KG1 (cell line): ENCODE data around the gene SDK2.

Source experiments
- DNase-seq: peaks from one replicate; lab custom pipeline; 2025; lab: John Stamatoyannopoulos, UW

Gene SDK2

DNA sequence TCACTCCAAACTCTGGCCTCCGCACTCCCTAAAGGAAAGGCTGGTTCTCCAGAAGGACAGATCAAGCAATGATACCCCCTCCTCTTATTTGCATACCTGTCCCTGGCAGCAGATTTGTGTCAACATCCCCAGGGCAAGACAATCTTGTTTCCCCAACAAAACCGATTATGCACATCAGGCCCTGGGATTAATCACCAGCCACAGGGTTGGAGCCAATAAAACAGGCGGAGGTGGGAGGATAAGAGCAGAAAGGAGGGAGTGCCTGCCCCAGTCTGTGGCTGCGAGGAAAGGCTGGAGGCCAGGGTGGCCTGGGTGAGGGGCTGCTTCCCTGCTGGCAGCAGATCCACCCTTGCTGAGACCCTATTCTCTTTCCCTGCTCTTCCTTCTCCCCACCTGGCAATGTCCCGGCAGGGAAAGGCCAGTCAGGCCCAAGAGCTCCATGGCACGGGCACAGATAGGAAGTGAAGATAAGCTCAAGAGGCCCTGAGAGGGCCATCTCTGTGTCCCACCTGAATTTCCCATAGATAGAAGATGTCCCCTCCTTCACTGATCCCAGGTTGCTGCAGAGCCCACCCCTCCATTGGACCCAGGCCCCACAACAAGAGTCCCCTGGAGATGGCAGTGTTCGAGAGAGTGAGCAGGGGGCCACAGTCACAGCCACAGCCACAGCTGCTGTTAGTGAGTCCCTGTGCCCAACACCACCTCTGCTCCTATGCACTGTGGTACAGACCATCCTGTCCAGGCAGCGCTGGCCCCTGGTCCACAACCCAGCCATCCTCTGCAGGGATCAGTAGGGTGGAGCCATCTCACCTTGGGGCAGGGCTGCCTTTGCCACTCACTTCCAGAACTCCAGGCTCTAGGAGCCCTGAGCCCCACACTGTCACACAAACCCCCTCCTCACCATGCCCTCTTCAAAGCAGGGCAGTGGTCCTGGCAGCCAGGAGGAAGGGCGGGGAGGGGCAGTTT lies 137.5 kb downstream of the SDK2 start:
- DNase-seq, result no peak

- no peak for DNase-seq
These were observed 140.7 kb downstream of the SDK2 start for GRCh38 chr17:73503560-73503959.

DNA sequence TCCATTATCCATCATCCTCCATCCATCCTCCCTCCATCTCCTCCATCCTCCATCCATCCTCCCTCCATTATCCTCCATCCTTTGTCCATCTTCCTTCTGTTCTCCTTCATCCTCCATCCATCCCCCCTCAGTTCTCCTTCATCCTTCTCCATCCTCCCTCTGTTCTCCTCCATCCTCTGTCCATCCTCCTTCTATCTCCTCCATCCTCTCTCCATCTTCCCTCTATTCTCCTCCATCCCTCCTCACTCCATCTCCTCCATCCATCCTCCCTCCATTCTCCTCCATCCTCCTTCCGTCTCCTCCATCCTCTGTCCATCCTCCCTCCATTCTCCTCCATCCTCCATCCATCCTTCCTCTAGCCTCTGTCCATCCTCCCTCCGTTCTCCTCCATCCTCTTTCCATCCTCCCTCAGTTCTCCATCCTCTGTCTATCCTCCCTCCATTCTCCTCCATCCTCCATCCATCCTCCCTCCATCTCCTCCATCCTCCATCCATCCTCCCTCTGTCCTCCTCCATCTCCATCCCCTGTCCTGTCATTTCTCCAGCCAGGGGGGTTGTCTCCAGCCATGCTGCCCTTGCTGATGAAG lies 143.7 kb downstream of the SDK2 start:
- DNase-seq, result no peak

- no peak for DNase-seq
These were observed 145.2 kb downstream of the SDK2 start for GRCh38 chr17:73498886-73499554.

DNA sequence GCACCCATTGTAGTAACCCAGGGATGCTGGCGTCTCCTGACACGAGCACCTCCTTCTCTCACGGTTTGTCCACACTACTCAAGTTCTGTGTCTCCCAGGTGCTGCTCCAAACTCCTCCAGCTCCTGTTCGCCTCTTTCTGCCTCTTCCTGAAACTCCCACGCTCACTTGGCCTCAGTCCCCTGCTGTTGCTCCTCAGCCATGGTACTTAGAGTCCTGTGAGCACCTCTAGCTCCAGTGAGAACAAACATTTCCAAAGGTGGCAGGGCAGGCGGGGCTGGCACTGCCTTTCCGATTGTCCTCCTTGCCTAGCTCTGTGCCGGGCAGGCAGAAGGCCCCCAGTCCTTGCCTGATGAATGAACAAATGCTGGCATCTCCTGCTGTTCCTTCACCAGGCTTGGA lies 146.1 kb downstream of the SDK2 start:
- DNase-seq, result no peak

GRCh38 chr17:73497721-73498120 lies 146.5 kb downstream of the SDK2 start:
- no peak for DNase-seq

GRCh38 chr17:73496232-73496631 lies 148.0 kb downstream of the SDK2 start:
- DNase-seq, result no peak

- DNase-seq, result no peak
These were observed 148.6 kb downstream of the SDK2 start for GRCh38 chr17:73495641-73496040.

GRCh38 chr17:73494950-73495349 lies 149.3 kb downstream of the SDK2 start:
- DNase-seq, result no peak

DNA sequence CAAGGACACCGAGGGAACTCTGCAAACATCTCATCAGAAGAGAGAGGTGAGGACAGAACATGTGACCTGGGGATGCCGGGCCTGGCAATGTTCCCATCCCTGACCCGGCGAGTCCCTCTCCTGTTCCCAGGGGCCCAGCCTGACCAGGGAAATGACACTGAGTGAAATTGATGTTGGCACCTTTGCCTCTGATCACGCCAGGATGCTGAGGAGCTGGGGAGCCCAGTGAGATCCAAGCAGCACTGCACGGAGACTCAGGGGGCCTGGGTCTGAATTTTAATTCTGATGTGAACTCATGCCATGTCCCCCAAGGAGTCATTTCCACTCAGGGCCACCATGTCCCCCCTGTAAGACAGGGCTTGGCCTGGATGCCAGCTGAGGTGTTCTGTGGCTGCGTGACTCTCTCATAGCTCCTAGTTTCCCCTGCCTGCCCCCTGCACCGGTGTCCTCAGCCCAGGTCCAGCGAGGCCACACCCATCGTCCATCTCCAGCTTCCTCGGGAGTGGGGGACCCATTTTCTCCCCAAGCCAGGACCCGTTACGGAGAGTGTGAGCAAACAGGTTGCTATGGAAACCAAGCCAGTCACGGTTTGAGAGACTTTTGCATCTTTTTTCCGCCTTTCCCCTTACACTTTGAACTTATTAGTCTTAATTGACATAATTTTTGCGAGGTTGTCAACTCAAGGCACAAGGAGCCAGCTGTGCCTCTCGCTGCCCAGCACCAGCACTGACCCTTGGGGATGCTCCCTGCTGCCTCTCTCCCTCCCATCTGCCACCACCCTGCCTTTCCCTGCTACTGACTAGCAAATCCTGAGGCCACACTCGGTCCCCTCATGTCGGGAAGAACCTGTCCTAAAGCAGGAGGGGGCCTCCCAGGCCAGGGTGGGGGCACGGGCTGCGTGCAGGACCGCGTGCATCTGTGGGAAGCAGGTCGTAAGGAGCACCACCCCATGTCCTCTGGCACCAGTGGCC lies 150.0 kb downstream of the SDK2 start:
- DNase-seq, result no peak

- DNase-seq, result no peak
These were observed 151.1 kb downstream of the SDK2 start for GRCh38 chr17:73492821-73493814.

GRCh38 chr17:73492125-73492820 lies 152.0 kb downstream of the SDK2 start:
- no peak for DNase-seq

GRCh38 chr17:73491648-73492047 lies 152.6 kb downstream of the SDK2 start:
- DNase-seq, result no peak

DNA sequence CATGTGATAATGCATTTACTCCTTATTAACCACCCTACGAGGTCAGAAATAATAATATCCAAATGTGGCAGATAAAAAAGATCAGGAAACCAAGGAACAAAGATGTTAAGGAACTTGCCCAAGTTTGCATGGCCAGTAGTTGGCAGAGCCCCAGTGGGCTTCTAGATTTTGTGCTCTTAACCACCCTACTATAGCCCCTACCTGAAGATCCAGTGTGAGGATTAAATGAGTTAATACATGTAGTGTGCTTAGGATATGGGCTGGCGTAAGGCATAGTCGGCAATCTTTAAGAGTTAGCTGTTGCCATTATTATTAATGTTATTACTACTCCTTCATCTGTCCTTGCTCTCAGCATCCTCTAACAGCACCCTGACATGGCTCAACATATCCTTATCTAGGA lies 153.4 kb downstream of the SDK2 start:
- DNase-seq, result no peak

DNA sequence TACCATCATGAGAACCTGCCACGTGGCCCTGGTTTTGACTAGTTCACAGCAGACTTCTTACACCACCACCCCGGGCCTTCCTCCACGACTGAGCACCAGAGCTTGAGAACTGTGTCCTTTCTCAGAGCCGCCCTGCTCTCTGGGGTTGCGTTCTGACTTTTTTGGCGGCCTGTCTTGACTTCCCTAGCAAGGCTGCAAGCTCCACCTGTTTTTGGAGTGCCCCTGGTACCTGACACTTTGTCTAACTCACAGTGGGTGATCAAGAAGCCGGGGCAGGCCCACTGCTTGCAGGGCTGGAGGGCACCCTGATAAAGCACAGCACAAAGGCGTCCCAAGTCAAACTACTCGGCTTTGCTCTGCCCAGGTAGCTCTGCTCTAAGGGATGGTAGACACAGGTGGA lies 154.3 kb downstream of the SDK2 start:
- DNase-seq, result no peak

- no peak for DNase-seq
These were observed 154.9 kb downstream of the SDK2 start for GRCh38 chr17:73489333-73489732.

- DNase-seq, result no peak
These were observed 159.1 kb downstream of the SDK2 start for GRCh38 chr17:73485130-73485529.

- DNase-seq, result no peak
These were observed 161.4 kb downstream of the SDK2 start for GRCh38 chr17:73482894-73483293.

DNA sequence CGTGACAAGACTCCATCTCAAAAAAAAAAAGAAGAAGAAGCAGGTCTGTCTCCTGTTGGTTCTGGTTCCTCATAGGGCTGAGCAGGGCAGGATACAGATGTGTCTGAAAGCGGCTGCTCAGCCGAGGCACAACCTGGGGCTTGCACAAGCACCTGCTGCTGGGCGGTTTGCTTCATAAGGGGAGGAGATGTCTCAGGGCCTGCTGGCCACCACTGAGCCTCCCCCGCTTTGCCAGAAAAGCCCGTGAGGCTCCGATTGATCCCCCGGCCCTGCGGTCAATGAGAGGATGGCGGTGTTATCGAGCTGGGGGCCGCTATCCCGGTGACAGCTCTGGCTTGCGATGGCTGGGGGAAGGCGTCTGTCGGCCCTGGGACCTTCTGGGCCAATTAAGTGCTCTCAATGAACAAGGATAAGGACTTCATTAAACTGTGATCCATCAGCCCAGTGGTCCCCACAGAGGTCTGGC lies 162.0 kb downstream of the SDK2 start:
- DNase-seq, result no peak

GRCh38 chr17:73481676-73482075 lies 162.6 kb downstream of the SDK2 start:
- DNase-seq, result no peak
